Muscle of leg (tissue), 11 donors: ENCODE results near the gene MLN. TPM values are rescaled to one million over a fixed set of nuclear protein-coding genes. Genes with fewer than 3 reads are reported as not detected.

ENCODE experiments used
- DNase-seq: peaks from one replicate; pipeline ENCODE4 v3.0.0; 2013
- H3K27ac ChIP-seq: one replicate; pipeline ENCODE4 v1.5.1; 2013; ENCODE audit warnings: mild to moderate bottlenecking, low read length, control low read depth
- H3K27me3 ChIP-seq: one replicate; pipeline ENCODE4 v1.6.1; 2013; ENCODE audit warnings: low read length; ENCODE audit not compliant: control insufficient read depth, insufficient read depth
- H3K36me3 ChIP-seq: one replicate; pipeline ENCODE4 v1.6.1; 2013; ENCODE audit warnings: low read length; ENCODE audit not compliant: control insufficient read depth, insufficient read depth
- H3K4me1 ChIP-seq: one replicate; pipeline ENCODE4 v1.6.1; 2013; ENCODE audit warnings: low read length; ENCODE audit not compliant: control insufficient read depth, insufficient read depth
- H3K4me3 ChIP-seq: one replicate; pipeline ENCODE4 v1.5.1; 2013; ENCODE audit warnings: low read length, control low read depth
- H3K9me3 ChIP-seq: replicated peaks from 2 replicates; pipeline ENCODE4 v1.6.1; 2013; ENCODE audit warnings: low read depth, low read length; ENCODE audit not compliant: control insufficient read depth
- WGBS: methylation state at CpG from one replicate; pipeline ENCODE4 v1.1.5; 2013; ENCODE audit warnings: missing lambda C conversion rate; ENCODE audit not compliant: insufficient coverage; 5-methylcytosine and 5-hydroxymethylcytosine counted together
- polyA plus RNA-seq, 8 donors: library from polyadenylated mRNA; unstranded; fragments of 120-200 nt; gene quantifications; one replicate each; pipeline versions ENCODE4 v1.2.1 to v1.2.3, GENCODE V29; 2013; ENCODE audit warnings: inconsistent platforms in 1 of 8, low replicate concordance in 1 of 8; ENCODE audit not compliant: insufficient read length in 8 of 8, insufficient read depth in 1 of 8
- total RNA-seq: library from RNA; stranded (reverse); fragments of 120-200 nt; gene quantifications from one replicate; pipeline ENCODE4 v1.2.4, GENCODE V29; 2013

MLN gene
- total and polyA plus RNA-seq, 9 donors, result 1.2 to 4.9 TPM; not detected in 7

- H3K9me3 ChIP-seq, result no peaks in the 10 kb centered on the region
- H3K4me1 ChIP-seq, result peaks cover 5% of the 10 kb centered on the region
- no peaks in the 10 kb centered on the region for H3K36me3 ChIP-seq
- no peak overlapping the region for H3K4me3 ChIP-seq
- 51% methylated on average over 2 of the region's 2 CpGs for WGBS
- peaks cover 14% of the 10 kb centered on the region for H3K27me3 ChIP-seq
- H3K27ac ChIP-seq, result no peak overlapping the region
- DNase-seq, result no peak
Observed at GRCh38 chr6:33826537-33826936, 22.7 kb upstream of the MLN start.

- 44% methylated on average over 14 of the region's 15 CpGs for WGBS
- Histone ChIP-seq H3K27me3 (peaks cover 13% of the 10 kb centered on the region), H3K36me3 (no peaks in the 10 kb centered on the region), H3K4me3 (no peak overlapping the region), H3K4me1 (peaks cover 5% of the 10 kb centered on the region), H3K27ac (no peak overlapping the region), H3K9me3 (no peaks in the 10 kb centered on the region)
- DNase-seq, result peak; percentile 43
Observed at GRCh38 chr6:33824461-33825154, 20.8 kb upstream of the MLN start.

- no peak overlapping the region for H3K27ac ChIP-seq
- H3K36me3 ChIP-seq, result no peaks in the 10 kb centered on the region
- H3K4me3 ChIP-seq, result no peak overlapping the region
- peaks cover 5% of the 10 kb centered on the region for H3K4me1 ChIP-seq
- H3K27me3 ChIP-seq, result peaks cover 10% of the 10 kb centered on the region
- 100% methylated on average over 2 of the region's 2 CpGs for WGBS
- H3K9me3 ChIP-seq, result no peaks in the 10 kb centered on the region
- DNase-seq, result no peak
Observed at GRCh38 chr6:33823806-33824205, 20.0 kb upstream of the MLN start.

GRCh38 chr6:33822575-33823395 lies 19.0 kb upstream of the MLN start:
- Histone ChIP-seq H3K4me3 (no peak overlapping the region), H3K36me3 (no peaks in the 10 kb centered on the region), H3K9me3 (no peaks in the 10 kb centered on the region), H3K4me1 (peaks cover 5% of the 10 kb centered on the region), H3K27me3 (peaks cover 9% of the 10 kb centered on the region), H3K27ac (no peak overlapping the region)
- WGBS, result 47% methylated on average over 7 of the region's 10 CpGs
- no peak for DNase-seq

GRCh38 chr6:33820784-33821520 lies 17.1 kb upstream of the MLN start:
- WGBS, result 45% methylated on average over 2 of the region's 7 CpGs
- Histone ChIP-seq H3K4me1 (peaks cover 5% of the 10 kb centered on the region), H3K27me3 (peaks cover 15% of the 10 kb centered on the region), H3K9me3 (no peaks in the 10 kb centered on the region), H3K4me3 (no peak overlapping the region), H3K36me3 (no peaks in the 10 kb centered on the region), H3K27ac (no peak overlapping the region)
- no peak for DNase-seq

GRCh38 chr6:33820243-33820642 lies 16.4 kb upstream of the MLN start:
- Histone ChIP-seq H3K4me3 (no peak overlapping the region), H3K9me3 (no peaks in the 10 kb centered on the region), H3K27me3 (peaks cover 15% of the 10 kb centered on the region), H3K4me1 (peaks cover 5% of the 10 kb centered on the region), H3K27ac (no peak overlapping the region), H3K36me3 (no peaks in the 10 kb centered on the region)
- DNase-seq, result no peak
- WGBS, result 41% methylated on average over 6 of the region's 10 CpGs

GRCh38 chr6:33819021-33819420 lies 15.2 kb upstream of the MLN start:
- H3K27me3 ChIP-seq, result peaks cover 18% of the 10 kb centered on the region
- H3K9me3 ChIP-seq, result no peaks in the 10 kb centered on the region
- no peak overlapping the region for H3K4me3 ChIP-seq
- WGBS, result 84% methylated on average over 4 of the region's 4 CpGs
- H3K36me3 ChIP-seq, result no peaks in the 10 kb centered on the region
- no peaks in the 10 kb centered on the region for H3K4me1 ChIP-seq
- DNase-seq, result no peak
- H3K27ac ChIP-seq, result no peak overlapping the region

- H3K27me3 ChIP-seq, result peaks cover 23% of the 10 kb centered on the region
Observed at GRCh38 chr6:33818293-33818692, 14.5 kb upstream of the MLN start.

GRCh38 chr6:33817489-33817888 lies 13.7 kb upstream of the MLN start:
- Histone ChIP-seq H3K36me3 (no peaks in the 10 kb centered on the region), H3K4me1 (no peaks in the 10 kb centered on the region), H3K9me3 (no peaks in the 10 kb centered on the region), H3K27ac (no peak overlapping the region), H3K27me3 (peaks cover 23% of the 10 kb centered on the region), H3K4me3 (no peak overlapping the region)
- no peak for DNase-seq
- WGBS, result no CpG with 5 or more reads among the region's 5 CpGs

More at GRCh38 chr6:33818293-33818692, 14.5 kb upstream of the MLN start:
- Histone ChIP-seq H3K4me1 (no peaks in the 10 kb centered on the region), H3K4me3 (no peak overlapping the region), H3K9me3 (no peaks in the 10 kb centered on the region), H3K36me3 (no peaks in the 10 kb centered on the region), H3K27ac (no peak overlapping the region)
- no CpG with 5 or more reads among the region's 3 CpGs for WGBS
- no peak for DNase-seq

GRCh38 chr6:33816911-33817310 lies 13.1 kb upstream of the MLN start:
- WGBS, result 53% methylated on average over 8 of the region's 8 CpGs
- H3K27ac ChIP-seq, result no peak overlapping the region
- no peaks in the 10 kb centered on the region for H3K4me1 ChIP-seq
- H3K27me3 ChIP-seq, result peaks cover 25% of the 10 kb centered on the region
- DNase-seq, result no peak
- no peaks in the 10 kb centered on the region for H3K36me3 ChIP-seq
- H3K9me3 ChIP-seq, result no peaks in the 10 kb centered on the region
- H3K4me3 ChIP-seq, result no peak overlapping the region
